Measurements from ENCODE around the gene ARMC2.
A peak's percentile ranks its signal among the peaks of the same experiment; 100 is the strongest.
"Not testable (repeated sequence)": the region's sequence is repeated elsewhere in the genome, so short reads cannot be mapped to it uniquely, and the experiment has no call there.

ARMC2 gene

GRCh38 chr6:108921547-108922361, 73.5 kb downstream of the ARMC2 start:
- no peak for DNase-seq

GRCh38 chr6:108922499-108922898, 74.3 kb downstream of the ARMC2 start:
- no peak for DNase-seq

GRCh38 chr6:108927927-108928326, 79.7 kb downstream of the ARMC2 start:
- no peak for DNase-seq

GRCh38 chr6:108928650-108929049, 80.4 kb downstream of the ARMC2 start:
- no peak for DNase-seq

- not testable (repeated sequence) for DNase-seq
Observed at GRCh38 chr6:108931090-108931489, 82.9 kb downstream of the ARMC2 start.

GRCh38 chr6:108937170-108937569, 88.9 kb downstream of the ARMC2 start:
- DNase-seq, result no peak

GRCh38 chr6:108940741-108941140, 92.5 kb downstream of the ARMC2 start:
- no peak for DNase-seq

- DNase-seq, result no peak
Observed at GRCh38 chr6:108941281-108941680, 93.1 kb downstream of the ARMC2 start.

- no peak for DNase-seq
Observed at GRCh38 chr6:108941859-108942258, 93.6 kb downstream of the ARMC2 start.

- DNase-seq, result no peak
Observed at GRCh38 chr6:108942556-108943492, 94.6 kb downstream of the ARMC2 start.

GRCh38 chr6:108944071-108944470, 95.8 kb downstream of the ARMC2 start:
- DNase-seq, result no peak

- DNase-seq, result no peak
Observed at GRCh38 chr6:108944707-108945680, 96.8 kb downstream of the ARMC2 start.

GRCh38 chr6:108945681-108946159, 97.5 kb downstream of the ARMC2 start:
- no peak for DNase-seq

GRCh38 chr6:108946695-108947094, 98.5 kb downstream of the ARMC2 start:
- DNase-seq, result no peak

GRCh38 chr6:108947114-108947854, 99.1 kb downstream of the ARMC2 start:
- no peak for DNase-seq

- peak; percentile 8 for DNase-seq
Observed at GRCh38 chr6:108948181-108948661, 100.0 kb downstream of the ARMC2 start.

GRCh38 chr6:108951351-108951953, 103.2 kb downstream of the ARMC2 start:
- DNase-seq, result no peak

- no peak for DNase-seq
Observed at GRCh38 chr6:108952776-108953486, 104.7 kb downstream of the ARMC2 start.

- no peak for DNase-seq
Observed at GRCh38 chr6:108953681-108954080, 105.5 kb downstream of the ARMC2 start.

GRCh38 chr6:108955329-108955949, 107.2 kb downstream of the ARMC2 start:
- DNase-seq, result no peak
